ENCODE results near the gene HEY2.
A peak's percentile ranks its signal among the peaks of the same experiment; 100 is the strongest.

Gene HEY2

GRCh38 chr6:125784365-125784764 lies 34.9 kb downstream of the HEY2 start:
- TF ChIP-seq CTCF (conservative IDR thresholded peaks at IDR 0.05; ENCODE audit: low read depth, low read length) = no peak

GRCh38 chr6:125787791-125788190 lies 38.4 kb downstream of the HEY2 start:
- peak; percentile 54 for DNase-seq (ENCODE audit: low read depth)
- TF ChIP-seq CTCF (conservative IDR thresholded peaks at IDR 0.05; ENCODE audit: low read depth, low read length) = peak; percentile 40
- no peak overlapping the region for H3K4me3 ChIP-seq (ENCODE audit: low read length)

More at GRCh38 chr6:125784365-125784764, 34.9 kb downstream of the HEY2 start:
- DNase-seq (ENCODE audit: low read depth) = no peak
- H3K4me3 ChIP-seq (ENCODE audit: low read length) = no peak overlapping the region

GRCh38 chr6:125789167-125789566 lies 39.7 kb downstream of the HEY2 start:
- TF ChIP-seq CTCF (conservative IDR thresholded peaks at IDR 0.05; ENCODE audit: low read depth, low read length) = no peak
- DNase-seq (ENCODE audit: low read depth) = no peak
- H3K4me3 ChIP-seq (ENCODE audit: low read length) = no peak overlapping the region

- DNase-seq (ENCODE audit: low read depth) = no peak
- TF ChIP-seq CTCF (conservative IDR thresholded peaks at IDR 0.05; ENCODE audit: low read depth, low read length) = no peak
- peak overlapping the region; percentile 86 for H3K4me3 ChIP-seq (ENCODE audit: low read length)
Measured at GRCh38 chr6:125789576-125790357, 40.3 kb downstream of the HEY2 start.

GRCh38 chr6:125790358-125791150 lies 41.1 kb downstream of the HEY2 start, which contains the start of gene NCOA7:
Gene NCOA7, plus strand, starts transcription at chr6:125790960. Its CDS starts 24,395 bp downstream, at chr6:125815355.
- TF ChIP-seq CTCF (conservative IDR thresholded peaks at IDR 0.05; ENCODE audit: low read depth, low read length) = no peak
- H3K4me3 ChIP-seq (ENCODE audit: low read length) = peak within 1 kb of the TSS; percentile 86
- no peak for DNase-seq (ENCODE audit: low read depth)

GRCh38 chr6:125791151-125791819 lies 41.9 kb downstream of the HEY2 start:
- no peak for DNase-seq (ENCODE audit: low read depth)
- peak; percentile 78 for TF ChIP-seq CTCF (conservative IDR thresholded peaks at IDR 0.05; ENCODE audit: low read depth, low read length)

More at GRCh38 chr6:125791151-125791819, 41.9 kb downstream of the HEY2 start:
- peak overlapping the region; percentile 86 for H3K4me3 ChIP-seq (ENCODE audit: low read length)

Data from retinal pigment epithelial cell (primary cell).